HG03460 (cell line): ENCODE measurements around the gene ROCK2.

Experiments used
- ATAC-seq: cut with Tn5 transposase; IDR thresholded peaks from one replicate; pipeline ENCODE4 v1.9.1; 2021; ENCODE audit not compliant: unreplicated experiment

Gene ROCK2

DNA sequence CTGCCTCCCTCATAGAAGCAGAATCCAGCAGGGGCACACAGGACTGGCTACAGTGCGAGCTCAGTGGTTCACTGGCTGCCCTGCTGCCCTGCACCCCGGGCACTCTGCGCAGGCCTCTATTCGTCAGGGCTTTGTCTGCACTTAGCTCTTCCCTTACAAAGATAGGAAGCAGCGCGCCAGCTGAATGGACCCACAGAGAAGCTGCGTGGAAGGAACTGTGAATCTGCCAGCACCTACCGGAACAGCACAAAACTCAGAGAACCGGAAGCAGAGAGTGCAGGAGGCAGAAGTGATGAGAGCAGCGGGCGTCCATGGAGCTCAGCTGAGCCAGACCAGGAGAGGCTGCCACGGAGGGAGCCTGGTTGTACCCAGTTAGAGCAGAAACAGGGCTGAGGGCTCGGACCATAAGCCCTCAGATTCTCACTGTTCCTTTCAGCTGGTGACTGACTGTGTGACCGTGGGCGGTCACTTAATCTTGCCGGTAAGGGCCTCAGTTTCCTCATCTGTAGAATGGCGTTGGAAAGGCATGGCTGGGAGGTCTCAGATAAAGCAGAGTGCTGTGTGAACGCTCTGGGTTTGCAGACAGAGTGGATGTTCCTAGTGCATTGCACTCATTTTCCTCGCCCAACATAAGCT lies 212.3 kb downstream of the ROCK2 start:
- ATAC-seq, result no peak

- ATAC-seq, result no peak
Observed at GRCh38 chr2:11131166-11131920, 213.1 kb downstream of the ROCK2 start.
